HG02884 (cell line): ENCODE results near the gene LSS.
"Not testable (repeated sequence)": the region's sequence is repeated elsewhere in the genome, so short reads cannot be mapped to it uniquely, and the experiment has no call there.

Source experiments
- ATAC-seq: cut with Tn5 transposase; IDR thresholded peaks from one replicate; pipeline ENCODE4 v1.9.1; 2021; ENCODE audit warnings: mild to moderate bottlenecking, moderate library complexity; ENCODE audit not compliant: unreplicated experiment

Gene LSS

GRCh38 chr21:46142582-46143473 is 85.7 kb downstream of the LSS start:
- ATAC-seq: no peak

GRCh38 chr21:46141767-46142581 is 86.6 kb downstream of the LSS start:
- ATAC-seq: no peak

- not testable (repeated sequence) for ATAC-seq
Measured at GRCh38 chr21:46140352-46141003, 88.1 kb downstream of the LSS start.

- no peak for ATAC-seq
Measured at GRCh38 chr21:46139686-46140085, 88.9 kb downstream of the LSS start.

GRCh38 chr21:46138383-46138970 is 90.1 kb downstream of the LSS start:
- no peak for ATAC-seq
